NCI-H524 (cell line): ENCODE results near the gene SLC4A8.
A peak's percentile ranks its signal among the peaks of the same experiment; 100 is the strongest.

Experiments used
- DNase-seq, 2 experiments: peaks; one replicate each; lab custom pipeline; 2025; lab: John Stamatoyannopoulos, UW

Gene SLC4A8

DNA sequence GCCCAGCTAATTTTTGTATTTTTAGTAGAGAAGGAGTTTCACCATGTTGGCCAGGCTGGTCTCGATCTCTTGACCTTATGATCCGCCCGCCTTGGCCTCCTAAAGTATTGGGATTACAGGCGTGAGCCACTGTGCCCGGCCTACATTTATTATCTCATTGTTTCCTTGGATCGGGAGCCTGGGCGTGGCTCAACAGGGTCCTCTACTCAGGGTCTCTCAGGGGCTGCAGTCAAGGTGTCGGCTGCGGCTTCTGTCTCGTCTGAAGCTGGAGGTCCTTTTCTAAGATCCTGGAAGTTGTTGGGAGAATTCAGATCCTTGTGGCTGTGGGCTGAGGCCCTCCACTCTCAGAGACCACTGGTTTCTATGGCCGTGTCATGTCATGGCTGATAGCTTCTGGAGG lies 100.9 kb downstream of the SLC4A8 start:
- no peak for DNase-seq

DNA sequence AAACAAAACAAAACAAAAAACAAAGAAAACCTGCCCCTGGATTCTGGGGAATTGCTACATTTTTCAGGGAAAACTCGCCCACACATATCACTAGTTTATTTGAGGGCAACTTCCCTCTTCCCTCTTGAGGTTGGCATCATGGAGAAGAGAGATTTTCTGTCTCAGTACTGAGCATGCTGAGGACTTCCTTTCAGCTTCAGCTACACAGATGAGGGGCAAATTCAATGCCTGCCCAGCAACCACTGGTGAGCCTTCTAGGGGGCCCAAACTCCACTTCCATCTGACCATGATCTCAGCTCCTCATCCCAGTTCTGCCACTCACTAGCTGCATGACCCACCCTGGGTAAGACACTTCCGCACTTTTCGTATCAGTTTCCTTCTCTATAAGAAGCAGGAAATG lies 103.3 kb downstream of the SLC4A8 start:
- DNase-seq, result no peak

- DNase-seq, result no peak
Observed at GRCh38 chr12:51528852-51529650, 104.4 kb downstream of the SLC4A8 start.

DNA sequence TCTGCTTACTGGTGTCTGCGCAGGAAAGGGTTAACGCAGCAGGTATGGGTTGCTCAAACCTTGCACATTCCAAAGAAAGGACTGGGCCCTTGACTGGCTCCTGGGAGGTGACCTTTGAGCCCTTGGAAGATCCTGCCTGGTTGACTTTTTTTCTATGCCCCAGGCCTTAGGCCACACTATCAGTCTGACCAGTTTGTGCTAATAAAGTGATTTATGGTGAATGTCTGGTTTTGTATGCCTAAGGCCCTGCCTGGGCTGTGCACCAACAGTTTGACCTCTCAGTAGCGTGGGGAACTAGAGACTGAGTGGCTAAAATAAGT lies 105.0 kb downstream of the SLC4A8 start:
- DNase-seq, result no peak

DNA sequence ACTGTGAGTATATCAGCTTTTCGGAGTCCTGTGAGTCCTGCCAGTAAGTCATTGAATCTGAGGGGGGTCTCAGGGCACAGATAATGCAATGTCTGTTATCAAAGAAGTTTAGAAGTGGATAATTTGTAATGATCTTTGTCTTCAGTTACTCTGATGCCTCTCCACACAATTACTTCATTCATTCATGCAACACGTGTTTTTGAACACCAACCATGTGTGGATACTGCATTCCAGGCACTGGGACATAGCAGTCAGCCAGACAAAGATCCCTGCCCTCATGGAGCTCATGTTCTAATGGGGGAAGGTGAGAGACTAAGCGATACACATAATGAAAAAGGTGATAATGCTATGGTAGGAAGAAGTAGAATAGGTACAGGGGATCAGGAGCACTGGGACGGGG lies 105.6 kb downstream of the SLC4A8 start:
- no peak for DNase-seq

DNA sequence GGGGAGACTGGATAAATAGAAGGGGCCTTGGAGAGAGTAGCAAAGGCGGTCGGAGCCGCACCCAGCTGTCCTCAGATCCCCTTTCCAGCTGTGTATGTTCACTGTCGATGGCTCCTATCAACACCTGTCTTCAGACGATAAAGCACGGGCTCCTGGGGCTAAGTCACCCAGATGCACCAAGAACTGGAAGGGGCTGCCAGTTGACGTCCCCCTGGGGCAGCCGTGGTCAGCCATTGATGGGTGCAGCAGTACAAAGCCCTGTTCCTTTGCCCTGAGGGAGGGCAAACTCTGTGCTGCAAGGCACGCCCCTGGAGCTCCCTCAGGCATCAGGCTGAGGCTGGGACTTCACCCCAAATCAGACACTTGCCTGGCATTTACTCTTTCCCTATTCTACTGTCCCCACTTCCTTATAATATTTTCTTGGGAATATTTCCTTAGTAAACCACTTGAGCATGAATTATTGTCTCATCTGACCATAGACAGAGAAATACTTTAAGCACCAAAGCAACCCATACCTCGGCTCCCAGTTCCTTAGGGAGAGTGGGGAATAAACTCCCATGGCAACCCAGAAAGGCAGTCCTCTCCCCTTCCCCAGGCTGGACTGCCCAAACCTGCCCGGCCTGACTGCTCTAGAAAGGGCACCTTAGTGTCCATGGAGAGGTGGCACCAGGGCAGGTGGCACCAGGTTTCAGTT lies 106.8 kb downstream of the SLC4A8 start:
- DNase-seq, result no peak

- peak; percentile 77 to 78 for DNase-seq
Observed at GRCh38 chr12:51531978-51532497, 107.4 kb downstream of the SLC4A8 start.

DNA sequence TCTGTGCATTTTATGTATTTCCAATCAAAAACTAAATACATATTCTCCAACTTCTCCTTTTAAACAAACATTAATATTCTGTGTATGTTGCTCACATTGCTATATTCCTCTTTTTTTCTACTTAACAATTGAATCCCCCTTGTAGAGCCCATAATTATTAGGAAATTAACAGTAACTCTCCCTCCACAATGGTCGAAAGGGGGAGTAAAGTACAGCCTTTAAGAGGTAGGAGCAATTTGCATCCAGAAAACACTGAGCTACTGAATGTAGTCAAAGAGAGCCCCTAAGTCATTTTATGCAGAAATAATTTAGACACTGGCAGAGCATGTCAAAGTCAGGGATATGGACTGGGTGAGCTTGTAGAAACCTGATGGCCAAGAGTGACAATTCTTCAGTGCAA lies 109.2 kb downstream of the SLC4A8 start:
- peak in 1 of 2 experiments; percentile 46 for DNase-seq

GRCh38 chr12:51534216-51535074 lies 109.8 kb downstream of the SLC4A8 start:
- DNase-seq, result no peak

- peak; percentile 21 to 37 for DNase-seq
Observed at GRCh38 chr12:51536159-51536558, 111.5 kb downstream of the SLC4A8 start.

GRCh38 chr12:51538149-51538548 lies 113.5 kb downstream of the SLC4A8 start:
- no peak for DNase-seq

GRCh38 chr12:51538599-51538998 lies 114.0 kb downstream of the SLC4A8 start:
- DNase-seq, result no peak

DNA sequence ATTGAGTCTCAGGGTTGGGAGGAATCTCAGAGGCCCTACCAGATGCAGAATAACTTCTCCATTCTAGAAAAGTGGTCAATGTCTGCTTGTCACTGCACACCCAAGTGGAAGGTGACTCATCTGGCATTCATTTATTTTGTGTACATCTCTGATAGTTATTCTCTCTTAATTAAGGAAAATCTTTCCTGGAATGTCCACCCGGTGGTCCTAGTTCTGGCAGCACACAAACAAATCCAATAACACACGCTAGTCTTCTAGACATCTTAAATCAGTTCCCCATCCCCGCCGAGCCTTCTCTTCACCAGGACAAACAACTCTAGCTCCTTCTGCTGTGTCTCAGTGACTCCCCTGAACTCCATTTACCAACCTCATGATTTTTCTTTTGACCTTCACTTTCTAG lies 116.4 kb downstream of the SLC4A8 start:
- no peak for DNase-seq

DNA sequence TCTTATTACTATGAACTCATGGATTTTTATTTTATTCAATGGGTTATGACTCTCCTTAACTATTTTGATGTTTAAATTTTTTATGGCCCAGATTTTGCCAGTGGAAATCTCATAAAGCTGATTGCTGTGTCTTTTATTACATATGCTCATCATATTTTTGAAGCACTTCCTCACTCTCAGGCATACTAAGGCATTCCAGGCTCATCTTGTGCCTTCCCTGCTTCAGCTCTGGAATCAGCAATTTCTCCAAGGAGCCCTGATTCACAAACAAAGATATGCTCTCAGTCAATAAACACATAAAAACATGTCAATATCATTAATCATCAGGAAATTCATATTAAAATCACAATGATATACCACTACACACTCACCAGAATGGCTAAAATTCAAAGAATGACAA lies 121.5 kb downstream of the SLC4A8 start:
- no peak for DNase-seq

GRCh38 chr12:51547606-51548005 lies 123.0 kb downstream of the SLC4A8 start:
- no peak for DNase-seq

GRCh38 chr12:51548241-51548640 lies 123.6 kb downstream of the SLC4A8 start:
- peak in 1 of 2 experiments; percentile 39 for DNase-seq

DNA sequence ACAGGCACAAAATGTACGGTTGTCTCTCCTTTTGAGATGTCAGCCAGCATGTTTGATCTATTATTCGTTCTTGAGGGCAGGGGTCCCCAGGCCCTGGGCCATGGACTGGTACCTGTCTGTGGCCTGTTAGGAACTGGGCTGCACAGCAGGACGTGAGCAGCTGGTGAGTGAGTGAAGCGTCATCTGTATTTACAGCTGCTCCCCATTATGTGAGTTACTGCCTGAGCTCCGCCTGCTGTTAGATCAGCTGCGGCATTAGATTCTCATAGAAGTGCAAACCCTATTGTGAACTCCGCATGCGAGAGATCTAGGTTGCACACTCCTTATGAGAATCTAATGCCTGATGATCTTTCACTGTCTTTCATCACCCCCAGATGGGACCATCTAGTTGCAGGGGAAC lies 125.0 kb downstream of the SLC4A8 start:
- DNase-seq, result peak; percentile 73 to 82
